NB4 (cell line): ENCODE data around the gene NOP56.

ENCODE experiments used
- DNase-seq: peaks from one replicate; pipeline ENCODE4 v3.0.0; 2010; ENCODE audit warnings: low read depth
- H3K4me3 ChIP-seq: one replicate; pipeline ENCODE4 v1.5.1; 2011; ENCODE audit warnings: mild to moderate bottlenecking, low read depth, low read length, moderate library complexity
- CTCF ChIP-seq: IDR thresholded peaks from one replicate; pipeline ENCODE4 v1.5.1; 2012; ENCODE audit warnings: low read depth, low read length
- MAX ChIP-seq: IDR thresholded peaks from 2 replicates; pipeline ENCODE4 v1.6.1; 2011; ENCODE audit warnings: low read depth, low read length
- MYC ChIP-seq: IDR thresholded peaks from 2 replicates; pipeline ENCODE4 v1.6.1; 2011; ENCODE audit warnings: low read depth, low read length
- POLR2A ChIP-seq: IDR thresholded peaks from 2 replicates; pipeline ENCODE4 v1.6.1; 2011; ENCODE audit warnings: mild to moderate bottlenecking; ENCODE audit not compliant: insufficient read length; ENCODE audit errors: extremely low read depth

The NOP56 gene

GRCh38 chr20:2691663-2692035, 39.2 kb downstream of the NOP56 start:
- DNase-seq, result no peak
- no peak overlapping the region for H3K4me3 ChIP-seq
- TF ChIP-seq MYC (no peak), CTCF (no peak), MAX (no peak), POLR2A (no peak)

GRCh38 chr20:2692036-2692885, 39.8 kb downstream of the NOP56 start, which contains the start of gene EBF4:
Gene EBF4, plus strand, starts transcription at chr20:2692780. Its CDS starts 866 bp downstream, at chr20:2693646.
- TF ChIP-seq POLR2A, result peak; percentile 29
- TF ChIP-seq CTCF, result no peak
- TF ChIP-seq MYC, result 0 out of 2 replicates have a peak, but pooled peaks have one; percentile 3
- peak; percentile 71 for TF ChIP-seq MAX
- peak; percentile 68 for DNase-seq

GRCh38 chr20:2692886-2693285, 40.5 kb downstream of the NOP56 start:
- no peak for TF ChIP-seq MYC
- no peak for TF ChIP-seq MAX
- no peak for TF ChIP-seq CTCF
- TF ChIP-seq POLR2A, result no peak
- H3K4me3 ChIP-seq, result no peak overlapping the region
- DNase-seq, result peak; percentile 43

More at GRCh38 chr20:2692036-2692885, 39.8 kb downstream of the NOP56 start, which contains the start of gene EBF4:
- H3K4me3 ChIP-seq, result no peak within 1 kb of the TSS

- no peak overlapping the region for H3K4me3 ChIP-seq
- TF ChIP-seq POLR2A (no peak), MYC (no peak), CTCF (no peak), MAX (no peak)
- peak; percentile 74 for DNase-seq
Observed at GRCh38 chr20:2693286-2694007, 41.0 kb downstream of the NOP56 start.

GRCh38 chr20:2694008-2694471, 41.6 kb downstream of the NOP56 start:
- H3K4me3 ChIP-seq, result no peak overlapping the region

More at GRCh38 chr20:2694008-2694471, 41.6 kb downstream of the NOP56 start:
- DNase-seq, result no peak
- TF ChIP-seq POLR2A (no peak), CTCF (no peak), MAX (no peak), MYC (no peak)
